GM19395 (cell line): ENCODE results near the gene PDZK1IP1.
"Not testable (repeated sequence)": the region's sequence is repeated elsewhere in the genome, so short reads cannot be mapped to it uniquely, and the experiment has no call there.

Source experiments
- ATAC-seq: cut with Tn5 transposase; IDR thresholded peaks from one replicate; pipeline ENCODE4 v1.9.1; 2021; ENCODE audit warnings: mild to moderate bottlenecking, moderate library complexity; ENCODE audit not compliant: unreplicated experiment

Gene PDZK1IP1

GRCh38 chr1:47181955-47182675, 7.7 kb downstream of the PDZK1IP1 start:
- ATAC-seq, result no peak

- no peak for ATAC-seq
These were observed 8.5 kb downstream of the PDZK1IP1 start for GRCh38 chr1:47181095-47181954.

DNA sequence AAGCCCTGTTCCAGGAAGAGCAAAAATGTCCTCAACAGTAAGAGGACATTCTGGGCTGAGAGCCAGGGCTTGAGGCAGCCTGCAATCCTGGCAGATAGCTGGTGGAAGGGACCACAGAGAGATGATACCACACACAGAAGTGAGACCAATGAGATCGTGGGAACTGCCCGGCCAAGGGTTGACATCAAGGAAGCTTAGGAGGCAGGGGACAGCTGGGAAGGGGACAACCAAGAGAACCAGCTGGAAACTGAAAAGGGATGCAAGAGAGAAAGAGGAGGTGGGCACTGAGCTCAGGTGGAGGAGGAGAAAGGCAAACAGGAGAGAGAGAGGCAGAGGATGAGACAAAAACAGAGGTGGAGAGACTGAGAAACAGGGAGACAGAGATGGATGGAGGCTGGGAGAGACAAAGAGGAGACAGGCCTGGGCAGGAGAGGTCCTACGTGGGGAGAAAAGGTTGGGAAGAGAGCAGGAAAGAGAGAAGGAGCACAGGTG, 9.2 kb downstream of the PDZK1IP1 start:
- ATAC-seq, result no peak

DNA sequence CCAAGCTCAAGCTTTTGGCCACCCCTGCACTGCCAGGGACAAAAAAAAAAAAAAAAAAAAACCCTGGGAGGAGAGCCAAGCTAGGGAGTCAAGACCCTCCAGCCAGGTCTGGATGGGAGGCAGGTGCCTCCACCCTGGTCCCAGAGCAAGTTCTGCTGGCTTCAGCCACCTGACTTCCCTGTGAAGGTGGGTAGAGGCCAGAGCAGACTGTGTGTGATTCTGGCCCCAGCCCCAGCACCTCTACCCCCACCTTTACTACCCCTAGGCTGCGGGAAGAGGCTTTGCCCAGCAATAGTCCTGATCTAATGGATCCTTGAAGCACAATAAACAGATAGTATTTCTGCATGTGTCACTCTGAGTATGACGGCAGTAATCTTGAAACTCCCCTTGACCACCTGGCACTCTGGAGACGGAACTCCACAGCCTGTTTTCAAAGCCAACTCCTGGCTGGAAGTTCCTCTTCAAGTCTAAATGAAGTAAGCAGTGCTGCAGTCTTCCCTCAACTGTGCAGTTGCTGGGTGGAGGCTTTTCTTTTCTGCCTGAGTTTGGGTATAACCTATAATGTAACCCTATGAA, 9.8 kb downstream of the PDZK1IP1 start:
- no peak for ATAC-seq

- ATAC-seq, result peak; percentile 92
These were observed 10.5 kb downstream of the PDZK1IP1 start for GRCh38 chr1:47179017-47179987.

DNA sequence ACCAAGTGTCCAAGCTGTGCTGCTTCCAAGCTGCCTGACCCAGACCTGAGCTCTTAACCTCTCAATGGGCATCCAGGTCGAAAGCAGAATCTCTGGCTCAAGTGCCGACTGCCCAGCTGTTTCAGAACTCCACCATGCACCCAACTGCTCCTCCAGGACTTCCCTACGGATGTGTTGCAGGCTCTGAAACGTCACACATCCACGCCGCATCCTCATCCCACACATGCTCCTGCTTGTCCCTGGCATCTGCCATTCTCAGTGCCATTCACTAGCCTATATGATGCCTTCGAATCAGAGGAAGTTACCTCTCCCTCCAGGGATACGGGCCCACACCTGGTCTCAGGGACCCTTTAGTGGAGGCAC, 11.2 kb downstream of the PDZK1IP1 start:
- ATAC-seq, result no peak

GRCh38 chr1:47178020-47178419, 11.8 kb downstream of the PDZK1IP1 start:
- no peak for ATAC-seq

DNA sequence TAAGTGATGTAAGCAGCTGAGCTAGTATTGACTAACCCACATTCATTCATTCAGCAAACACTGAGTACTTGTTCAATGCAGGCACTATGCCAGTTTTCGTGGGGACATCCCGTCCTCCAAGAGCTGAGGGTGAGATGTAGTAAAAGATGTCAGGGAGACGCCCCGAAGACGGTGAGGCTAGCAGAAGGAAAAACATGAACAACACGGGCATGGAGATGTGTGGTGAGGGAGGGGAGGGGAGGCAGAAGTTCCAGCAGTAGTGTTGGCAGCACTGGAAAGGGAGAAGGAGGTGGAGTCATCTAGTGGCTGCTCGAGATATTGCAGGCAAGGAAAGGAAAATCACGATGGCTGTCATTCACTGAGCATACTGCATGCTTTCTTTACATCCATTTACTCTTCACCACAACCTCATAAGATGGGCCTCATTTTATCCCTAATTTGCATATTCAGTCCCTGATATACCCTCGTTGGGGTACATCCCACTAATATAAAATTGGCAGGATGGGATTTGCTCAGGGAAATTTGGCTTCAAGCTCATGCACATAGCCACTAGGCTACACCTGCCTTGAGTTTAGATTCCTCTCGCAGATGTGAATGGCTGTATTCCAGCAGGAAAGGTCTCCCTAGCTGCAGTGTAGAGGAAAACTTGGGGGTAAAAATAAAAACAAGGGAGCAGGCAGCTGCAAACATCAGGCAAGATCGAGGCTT, 14.5 kb downstream of the PDZK1IP1 start:
- peak; percentile 49 for ATAC-seq

DNA sequence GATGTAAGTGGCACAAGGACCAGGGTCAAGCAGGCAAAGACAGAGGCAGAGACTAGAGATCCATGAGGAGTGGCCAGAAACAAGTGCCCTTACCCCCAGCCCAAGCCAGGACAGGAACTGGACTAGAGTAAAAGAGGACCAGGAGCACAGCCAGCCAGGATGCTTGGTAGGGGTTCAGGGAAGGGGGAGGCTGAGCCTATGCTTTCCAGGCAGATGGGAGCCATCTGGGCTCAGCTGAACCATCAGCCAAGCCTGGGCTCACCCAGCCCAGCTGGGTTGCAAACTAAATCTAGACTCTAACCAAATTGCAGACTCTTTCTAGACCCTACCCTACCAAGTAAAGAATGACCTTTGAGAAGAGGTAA, 15.2 kb downstream of the PDZK1IP1 start:
- no peak for ATAC-seq

DNA sequence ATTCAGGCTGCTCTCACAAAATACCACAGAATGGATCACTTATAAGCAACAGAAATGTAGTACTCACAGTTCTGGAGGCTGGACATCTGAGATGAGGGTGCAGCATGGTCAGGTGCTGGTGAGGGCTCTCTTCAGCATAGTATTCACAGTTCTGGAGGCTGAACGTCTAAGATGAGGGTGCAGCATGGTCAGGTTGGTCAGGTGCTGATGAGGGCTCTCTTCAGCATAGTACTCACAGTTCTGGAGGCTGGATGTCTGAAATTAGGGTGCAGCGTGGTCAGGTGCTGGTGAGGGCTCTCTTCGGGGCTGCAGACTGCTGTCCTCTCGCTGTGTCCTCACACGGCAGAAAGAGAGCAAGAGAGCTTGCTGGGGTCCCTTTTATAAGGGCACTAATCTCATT, 17.1 kb downstream of the PDZK1IP1 start:
- no peak for ATAC-seq

- no peak for ATAC-seq
These were observed 25.3 kb downstream of the PDZK1IP1 start for GRCh38 chr1:47164552-47164951.

- no peak for ATAC-seq
These were observed 28.4 kb downstream of the PDZK1IP1 start for GRCh38 chr1:47161298-47162040.

GRCh38 chr1:47160716-47161115, 29.1 kb downstream of the PDZK1IP1 start:
- no peak for ATAC-seq

DNA sequence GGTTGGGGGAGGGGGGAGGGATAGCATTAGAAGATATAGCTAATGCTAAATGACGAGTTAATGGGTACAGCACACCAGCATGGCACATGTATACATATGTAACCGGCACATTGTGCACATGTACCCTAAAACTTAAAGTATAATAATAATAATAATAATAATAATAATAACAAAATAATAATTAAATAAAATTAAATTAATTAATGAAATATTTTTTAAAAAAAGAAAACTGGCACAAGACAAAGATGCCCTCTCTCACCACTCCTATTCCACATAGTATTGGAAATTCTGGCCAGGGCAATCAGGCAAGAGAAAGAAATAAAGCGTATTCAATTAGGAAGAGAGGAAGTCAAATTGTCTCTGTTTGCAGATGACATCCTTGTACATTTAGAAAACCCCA, 31.9 kb downstream of the PDZK1IP1 start:
- not testable (repeated sequence) for ATAC-seq

GRCh38 chr1:47156457-47156856, 33.4 kb downstream of the PDZK1IP1 start:
- not testable (repeated sequence) for ATAC-seq

GRCh38 chr1:47149162-47149561, 40.7 kb downstream of the PDZK1IP1 start:
- not testable (repeated sequence) for ATAC-seq

DNA sequence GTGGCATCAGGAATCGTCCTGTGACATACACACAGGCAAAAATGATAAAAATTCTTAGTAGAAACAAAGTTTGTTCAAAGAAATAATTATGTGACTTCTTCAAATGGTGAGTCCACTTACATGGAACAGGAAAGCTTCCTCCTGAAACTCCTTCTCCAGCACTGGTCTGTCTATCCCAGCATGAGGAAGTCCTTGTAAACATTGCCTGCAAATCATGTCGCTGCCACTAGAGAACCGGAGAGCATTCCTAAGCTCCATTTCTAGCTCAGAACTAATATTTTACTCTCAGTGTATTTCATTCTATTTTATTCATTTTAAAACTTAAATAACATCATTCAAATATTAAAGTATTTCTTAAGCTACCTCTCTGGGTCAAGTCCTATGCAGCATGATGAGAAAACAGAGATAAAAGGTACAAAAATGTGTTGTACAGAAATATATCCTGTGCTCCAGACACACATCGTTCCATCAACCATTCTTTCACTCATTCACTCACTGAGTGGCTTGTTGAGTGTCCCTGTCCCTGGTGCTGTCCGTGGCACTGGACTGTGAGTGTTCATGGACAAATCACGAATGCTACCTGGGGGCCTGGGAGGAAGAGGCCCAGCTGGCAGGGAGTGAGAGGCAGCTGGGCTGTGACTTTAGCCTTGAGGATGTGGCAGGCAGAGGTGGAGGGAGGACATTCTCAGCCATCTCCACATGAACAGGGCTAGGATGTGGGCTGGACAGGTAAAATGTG, 42.6 kb downstream of the PDZK1IP1 start:
- no peak for ATAC-seq

DNA sequence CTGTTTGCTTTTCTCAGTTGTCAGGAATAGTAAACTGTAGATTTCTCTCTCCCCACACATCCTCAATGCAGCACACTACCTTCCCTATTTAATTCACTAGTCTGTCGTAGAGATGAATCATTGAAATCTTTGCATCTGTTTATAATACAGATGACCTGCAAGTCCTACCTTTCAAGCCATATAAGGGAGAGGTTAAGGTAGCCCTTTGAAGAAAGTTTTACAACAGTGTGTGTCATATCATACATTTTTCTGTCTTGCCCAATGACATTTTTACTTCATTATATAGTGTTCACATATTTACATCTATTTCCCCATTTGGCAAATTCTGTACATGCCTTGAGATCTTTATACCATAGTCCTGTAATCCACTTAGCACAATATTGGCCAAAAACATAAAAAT, 43.3 kb downstream of the PDZK1IP1 start:
- not testable (repeated sequence) for ATAC-seq

- not testable (repeated sequence) for ATAC-seq
These were observed 46.2 kb downstream of the PDZK1IP1 start for GRCh38 chr1:47143654-47144053.
